ENCODE results near the gene RRP8.

DNA sequence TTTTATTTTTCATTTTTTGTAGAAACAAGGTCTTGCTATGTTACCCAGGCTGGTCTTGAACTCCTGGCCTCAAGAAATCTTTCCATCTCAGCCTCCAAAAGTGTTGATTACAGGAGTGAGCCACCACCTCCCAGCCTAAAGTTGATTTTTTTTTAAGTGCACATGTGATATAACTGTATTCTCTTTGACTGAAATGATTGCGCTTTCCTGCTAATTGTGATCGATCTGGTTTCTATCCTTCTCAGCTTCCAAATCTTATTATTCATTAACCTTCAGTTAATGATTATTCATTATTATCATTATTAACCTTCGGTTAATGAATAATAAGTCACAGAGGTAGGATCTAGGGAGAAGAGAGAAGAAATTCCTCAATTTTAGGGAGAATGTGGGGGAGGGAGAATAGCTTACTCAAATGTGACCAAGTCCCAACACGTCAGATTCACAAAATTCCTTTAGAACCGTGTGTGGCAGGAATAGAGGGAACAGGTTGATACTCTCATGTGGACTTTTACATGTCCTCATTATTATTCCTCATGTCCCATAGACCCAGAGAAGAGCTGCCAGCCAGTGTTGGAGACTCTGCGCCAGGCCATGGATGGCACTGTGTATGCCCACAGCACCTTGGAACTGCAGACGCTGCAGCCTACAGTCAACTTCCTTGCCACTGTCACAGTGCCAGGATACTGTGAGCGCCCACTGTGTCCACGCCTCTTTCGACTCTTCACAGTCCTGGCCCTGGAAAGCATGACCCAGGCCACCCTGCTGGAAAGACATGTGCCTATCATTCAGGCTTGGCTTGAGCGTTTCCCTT, 47.1 kb downstream of the RRP8 start:
- TF ChIP-seq POLR2A (IDR thresholded peaks at IDR 0.05; ENCODE audit: low read depth, low read length) (no peak), TAF1 (IDR thresholded peaks at IDR 0.05; ENCODE audit: borderline replicate concordance, low read depth, low read length) (no peak)
